H9 (cell line): ENCODE results near the gene CYFIP1. TPM values are rescaled to one million over a fixed set of nuclear protein-coding genes. Genes with fewer than 3 reads are reported as not detected.

ENCODE experiments used
- DNase-seq: peaks from one replicate; pipeline ENCODE4 v3.0.0-alpha.2; 2017
- H2AFZ ChIP-seq: one replicate; pipeline ENCODE4 v1.6.1; 2013; ENCODE audit warnings: mild to moderate bottlenecking, low read length, control low read depth, moderate library complexity
- H2AK5ac ChIP-seq: 2 replicates; pipeline ENCODE4 v1.6.1; 2013; ENCODE audit warnings: low read length, control low read depth, mixed read lengths; ENCODE audit not compliant: insufficient read length
- H2BK120ac ChIP-seq: one replicate; pipeline ENCODE4 v1.6.1; 2013; ENCODE audit warnings: low read depth, mild to moderate bottlenecking, low read length, control low read depth, inconsistent platforms; ENCODE audit not compliant: poor library complexity, severe bottlenecking
- H2BK12ac ChIP-seq: 2 replicates; pipeline ENCODE4 v1.6.1; 2013; ENCODE audit warnings: low read length, control low read depth, mixed read lengths, low read depth; ENCODE audit not compliant: insufficient read length
- H2BK15ac ChIP-seq: 2 replicates; pipeline ENCODE4 v1.6.1; 2013; ENCODE audit warnings: low read depth, low read length, control low read depth
- H2BK20ac ChIP-seq: one replicate; pipeline ENCODE4 v1.6.1; 2013; ENCODE audit warnings: low read depth, mild to moderate bottlenecking, low read length, control low read depth, inconsistent platforms; ENCODE audit not compliant: poor library complexity, severe bottlenecking
- H2BK5ac ChIP-seq: 2 replicates; pipeline ENCODE4 v1.6.1; 2013; ENCODE audit warnings: low read length, control low read depth, mixed read lengths; ENCODE audit not compliant: insufficient read length
- H3K14ac ChIP-seq: 2 replicates; pipeline ENCODE4 v1.6.1; 2013; ENCODE audit warnings: low read length, control low read depth; ENCODE audit not compliant: insufficient read depth
- H3K18ac ChIP-seq: 2 replicates; pipeline ENCODE4 v1.6.1; 2013; ENCODE audit warnings: low read depth, mild to moderate bottlenecking, mixed read lengths, low read length, control low read depth; ENCODE audit not compliant: insufficient read length
- H3K23ac ChIP-seq: 2 replicates; pipeline ENCODE4 v1.6.1; 2013; ENCODE audit warnings: low read length, control low read depth, mixed read lengths, low read depth; ENCODE audit not compliant: insufficient read length
- H3K23me2 ChIP-seq: 2 replicates; pipeline ENCODE4 v1.6.1; 2013; ENCODE audit warnings: low read depth, mild to moderate bottlenecking, mixed read lengths, low read length, control low read depth; ENCODE audit not compliant: insufficient read length, poor library complexity, severe bottlenecking
- H3K27ac ChIP-seq: 2 replicates; pipeline ENCODE4 v1.5.1; 2013; ENCODE audit warnings: low read length, control low read depth, mixed read lengths, low read depth; ENCODE audit not compliant: insufficient read length
- H3K27me3 ChIP-seq: 2 replicates; pipeline ENCODE4 v1.6.1; 2013; ENCODE audit warnings: low read length, control low read depth, inconsistent platforms; ENCODE audit not compliant: insufficient read depth
- H3K4ac ChIP-seq: 2 replicates; pipeline ENCODE4 v1.6.1; 2013; ENCODE audit warnings: low read depth, mild to moderate bottlenecking, control low read depth, inconsistent platforms, low read length, moderate library complexity
- H3K4me1 ChIP-seq: 2 replicates; pipeline ENCODE4 v1.6.1; 2013; ENCODE audit warnings: low read length, control low read depth, inconsistent platforms; ENCODE audit not compliant: insufficient read depth
- H3K4me2 ChIP-seq: 2 replicates; pipeline ENCODE4 v1.6.1; 2013; ENCODE audit warnings: low read length, control low read depth, mixed read lengths; ENCODE audit not compliant: insufficient read length, insufficient read depth
- H3K56ac ChIP-seq: 2 replicates; pipeline ENCODE4 v1.6.1; 2013; ENCODE audit warnings: low read depth, mild to moderate bottlenecking, mixed read lengths, low read length, control low read depth; ENCODE audit not compliant: insufficient read length
- H3K79me1 ChIP-seq: 2 replicates; pipeline ENCODE4 v1.6.1; 2013; ENCODE audit warnings: low read depth, mild to moderate bottlenecking, moderate library complexity, low read length, control low read depth, inconsistent platforms; ENCODE audit not compliant: insufficient read depth, poor library complexity, severe bottlenecking
- H3K79me2 ChIP-seq: 2 replicates; pipeline ENCODE4 v1.6.1; 2013; ENCODE audit warnings: low read length, control low read depth, inconsistent platforms; ENCODE audit not compliant: insufficient read depth
- H3K9ac ChIP-seq: 2 replicates; pipeline ENCODE4 v1.6.1; 2013; ENCODE audit warnings: low read length, control low read depth, mixed read lengths; ENCODE audit not compliant: insufficient read length; ENCODE audit errors: extremely low read depth
- H3K9me3 ChIP-seq: one replicate; pipeline ENCODE4 v1.6.1; 2013; ENCODE audit warnings: low read depth, low read length, inconsistent platforms; ENCODE audit not compliant: control insufficient read depth
- H3T11ph ChIP-seq: one replicate; pipeline ENCODE4 v1.6.1; 2013; ENCODE audit warnings: mild to moderate bottlenecking, low read length, control low read depth, inconsistent platforms
- H4K20me1 ChIP-seq: one replicate; pipeline ENCODE4 v1.6.1; 2013; ENCODE audit not compliant: control insufficient read depth, insufficient read length, insufficient read depth
- H4K5ac ChIP-seq: 2 replicates; pipeline ENCODE4 v1.6.1; 2013; ENCODE audit warnings: low read depth, mild to moderate bottlenecking, mixed read lengths, low read length, control low read depth; ENCODE audit not compliant: insufficient read length
- H4K8ac ChIP-seq: replicated peaks from 2 replicates; pipeline ENCODE4 v1.6.1; 2013; ENCODE audit warnings: low read length, control low read depth, mixed read lengths, low read depth; ENCODE audit not compliant: insufficient read length
- H4K91ac ChIP-seq: 2 replicates; pipeline ENCODE4 v1.6.1; 2013; ENCODE audit warnings: low read depth, mild to moderate bottlenecking, moderate library complexity, mixed read lengths, low read length, control low read depth; ENCODE audit not compliant: insufficient read length
- H3K27ac Mint-ChIP-seq, 3 experiments: 2 replicates in 2 of 3; 3 replicates in 1 of 3; pipeline ENCODE4 v1.8.0; 2020 to 2021; ENCODE audit warnings: mixed read lengths in 3 of 3, mild to moderate bottlenecking in 1 of 3, moderate library complexity in 1 of 3
- H3K27me3 Mint-ChIP-seq: 2 replicates; pipeline ENCODE4 v1.8.0; 2021; ENCODE audit warnings: low read depth, mild to moderate bottlenecking, moderate library complexity, mixed read lengths
- H3K36me3 Mint-ChIP-seq, 3 experiments: 2 replicates in 2 of 3; 3 replicates in 1 of 3; pipeline ENCODE4 v1.8.0; 2020 to 2021; ENCODE audit warnings: low read depth in 3 of 3, mixed read lengths in 3 of 3; ENCODE audit not compliant: insufficient read depth in 1 of 3
- H3K4me1 Mint-ChIP-seq, 2 experiments: 2 replicates each; pipeline ENCODE4 v1.8.0; 2020; ENCODE audit warnings: mixed read lengths in 2 of 2
- H3K4me3 Mint-ChIP-seq, 2 experiments: 2 replicates in 1 of 2; 3 replicates in 1 of 2; pipeline ENCODE4 v1.8.0; 2020 to 2021; ENCODE audit warnings: mild to moderate bottlenecking in 2 of 2, mixed read lengths in 2 of 2, moderate library complexity in 1 of 2
- H3K9me3 Mint-ChIP-seq, 2 experiments: 2 replicates in 1 of 2; 3 replicates in 1 of 2; pipeline ENCODE4 v1.8.0; 2020; ENCODE audit warnings: mild to moderate bottlenecking in 2 of 2, mixed read lengths in 2 of 2, moderate library complexity in 1 of 2
- WGBS: extraction: QIAGEN DNeasy Blood & Tissue Kit; methylation state at CpG from one replicate; pipeline ENCODE4 v1.1.7; 2013; ENCODE audit warnings: missing lambda C conversion rate, low lambda C conversion rate, mixed read lengths; ENCODE audit not compliant: insufficient read length; ENCODE audit errors: extremely low coverage; 5-methylcytosine and 5-hydroxymethylcytosine counted together
- total RNA-seq: library from RNA; stranded (reverse); gene quantifications from 2 replicates; pipeline ENCODE4 v1.2.1, GENCODE V29; 2021
- TF ChIP-seq, protein P1 (sequence below): fragments of 200-600 bp; sonication (generic); conservative IDR thresholded peaks from 3 replicates; pipeline ENCODE4 v1.8.0; 2021; ENCODE audit warnings: antibody characterized with exemption, mild to moderate bottlenecking

Gene CYFIP1
- total RNA-seq, 1 experiment from 2014 or later: 71.2 TPM

DNA sequence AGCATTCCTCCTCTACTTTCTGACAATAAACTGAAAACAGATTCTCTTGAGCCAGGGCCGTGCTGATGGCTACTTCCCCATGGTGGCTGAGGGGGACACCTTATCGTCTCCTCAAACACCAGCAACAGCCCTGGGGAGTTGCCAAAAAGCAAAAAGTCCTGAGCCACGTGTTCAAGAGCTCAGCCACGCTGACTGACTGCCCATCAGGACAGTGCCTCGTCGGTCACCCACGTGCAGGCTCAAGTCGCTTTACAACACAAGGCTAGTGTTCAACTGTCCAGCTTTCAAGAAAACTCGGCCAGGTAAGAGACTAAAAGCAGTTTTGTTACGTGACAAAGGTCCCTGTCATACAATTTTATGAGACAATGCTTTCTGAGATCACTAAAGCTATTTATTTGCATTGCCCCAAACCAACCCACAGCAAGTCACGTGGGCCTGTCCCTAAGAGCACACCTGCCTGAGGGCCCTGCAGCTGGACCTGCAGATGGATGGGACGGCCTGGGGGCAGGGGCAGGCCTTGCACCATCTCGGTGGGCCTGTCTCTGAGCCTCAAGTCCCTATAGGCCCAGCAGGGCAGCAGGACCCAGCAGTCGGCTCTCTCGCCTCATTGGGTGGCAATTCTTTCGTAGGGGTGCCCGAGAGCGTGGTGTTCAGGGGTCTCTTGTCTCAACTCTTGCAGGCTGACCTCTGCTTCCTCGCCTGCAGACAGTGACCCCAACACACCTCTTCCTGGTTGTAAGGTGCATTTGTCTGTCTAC, 99.0 kb downstream of the CYFIP1 start:
- WGBS: no CpG with 5 or more reads among the region's 19 CpGs
- Mint-ChIP-seq H3K36me3 (peaks cover 30 to 46% (median 43%) of the 10 kb centered on the region in 3 experiments), H3K27ac (peak overlapping the region; percentile 11 to 40 (median 13); a peak in 2 of 7 replicates)

More for the DNA sequence above, 99.0 kb downstream of the CYFIP1 start:
- no peak overlapping the region for H2BK120ac ChIP-seq
- H3K4ac ChIP-seq: no peak overlapping the region
- H3K27ac ChIP-seq: no peak overlapping the region
- H2BK12ac ChIP-seq: no peak overlapping the region
- H4K20me1 ChIP-seq: no peaks in the 10 kb centered on the region
- no peaks in the 10 kb centered on the region for H3K9me3 ChIP-seq
- H3T11ph ChIP-seq: no peak overlapping the region
- Mint-ChIP-seq H3K27me3 (no peaks in the 10 kb centered on the region), H3K4me3 (no peak overlapping the region), H3K9me3 (peaks cover 0 to 6% of the 10 kb centered on the region in 2 experiments; a peak in 4 of 5 replicates), H3K4me1 (peaks cover 4% of the 10 kb centered on the region in 2 experiments)
- DNase-seq: no peak
- no peak overlapping the region for H3K14ac ChIP-seq
- no peak overlapping the region for H3K18ac ChIP-seq
- H3K79me2 ChIP-seq: no peaks in the 10 kb centered on the region
- TF ChIP-seq, protein P1, sequence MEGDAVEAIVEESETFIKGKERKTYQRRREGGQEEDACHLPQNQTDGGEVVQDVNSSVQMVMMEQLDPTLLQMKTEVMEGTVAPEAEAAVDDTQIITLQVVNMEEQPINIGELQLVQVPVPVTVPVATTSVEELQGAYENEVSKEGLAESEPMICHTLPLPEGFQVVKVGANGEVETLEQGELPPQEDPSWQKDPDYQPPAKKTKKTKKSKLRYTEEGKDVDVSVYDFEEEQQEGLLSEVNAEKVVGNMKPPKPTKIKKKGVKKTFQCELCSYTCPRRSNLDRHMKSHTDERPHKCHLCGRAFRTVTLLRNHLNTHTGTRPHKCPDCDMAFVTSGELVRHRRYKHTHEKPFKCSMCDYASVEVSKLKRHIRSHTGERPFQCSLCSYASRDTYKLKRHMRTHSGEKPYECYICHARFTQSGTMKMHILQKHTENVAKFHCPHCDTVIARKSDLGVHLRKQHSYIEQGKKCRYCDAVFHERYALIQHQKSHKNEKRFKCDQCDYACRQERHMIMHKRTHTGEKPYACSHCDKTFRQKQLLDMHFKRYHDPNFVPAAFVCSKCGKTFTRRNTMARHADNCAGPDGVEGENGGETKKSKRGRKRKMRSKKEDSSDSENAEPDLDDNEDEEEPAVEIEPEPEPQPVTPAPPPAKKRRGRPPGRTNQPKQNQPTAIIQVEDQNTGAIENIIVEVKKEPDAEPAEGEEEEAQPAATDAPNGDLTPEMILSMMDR: no peak
- H3K23ac ChIP-seq: no peak overlapping the region
- no peak overlapping the region for H3K9ac ChIP-seq
- H4K8ac ChIP-seq: no peak overlapping the region
- no peak overlapping the region for H2AK5ac ChIP-seq
- no peak overlapping the region for H4K91ac ChIP-seq
- H2BK20ac ChIP-seq: no peak overlapping the region
- H2AFZ ChIP-seq: no peak overlapping the region
- no peak overlapping the region for H2BK15ac ChIP-seq
- no peaks in the 10 kb centered on the region for H3K23me2 ChIP-seq
- H3K4me2 ChIP-seq: no peak overlapping the region
- H3K56ac ChIP-seq: no peak overlapping the region
- no peaks in the 10 kb centered on the region for H3K27me3 ChIP-seq
- H3K79me1 ChIP-seq: no peaks in the 10 kb centered on the region
- H3K4me1 ChIP-seq: no peaks in the 10 kb centered on the region; the same call in 1 of the 2 replicates
- no peak overlapping the region for H4K5ac ChIP-seq
- no peak overlapping the region for H2BK5ac ChIP-seq
